Breast epithelium (tissue), 3 donors: Measurements from ENCODE around the gene AAMP.
A peak's percentile ranks its signal among the peaks of the same experiment; 100 is the strongest.

Source experiments
- POLR2AphosphoS5 ChIP-seq, 3 donors: sonication (generic); formaldehyde crosslinking; IDR thresholded peaks; one replicate each; pipeline ENCODE4 v1.6.1; 2017; ENCODE audit warnings: antibody characterized with exemption in 3 of 3
- TF ChIP-seq, protein P1 (sequence below), 3 donors: fragments of 450-650 bp; IDR thresholded peaks; one replicate each; pipeline ENCODE4 v1.5.1; 2016 to 2017; ENCODE audit warnings: antibody characterized with exemption in 3 of 3, mild to moderate bottlenecking in 3 of 3, moderate library complexity in 3 of 3

GRCh38 chr2:218269900-218270720 is at the start of gene AAMP, which contains the start of gene PNKD:
- TF ChIP-seq, protein P1, sequence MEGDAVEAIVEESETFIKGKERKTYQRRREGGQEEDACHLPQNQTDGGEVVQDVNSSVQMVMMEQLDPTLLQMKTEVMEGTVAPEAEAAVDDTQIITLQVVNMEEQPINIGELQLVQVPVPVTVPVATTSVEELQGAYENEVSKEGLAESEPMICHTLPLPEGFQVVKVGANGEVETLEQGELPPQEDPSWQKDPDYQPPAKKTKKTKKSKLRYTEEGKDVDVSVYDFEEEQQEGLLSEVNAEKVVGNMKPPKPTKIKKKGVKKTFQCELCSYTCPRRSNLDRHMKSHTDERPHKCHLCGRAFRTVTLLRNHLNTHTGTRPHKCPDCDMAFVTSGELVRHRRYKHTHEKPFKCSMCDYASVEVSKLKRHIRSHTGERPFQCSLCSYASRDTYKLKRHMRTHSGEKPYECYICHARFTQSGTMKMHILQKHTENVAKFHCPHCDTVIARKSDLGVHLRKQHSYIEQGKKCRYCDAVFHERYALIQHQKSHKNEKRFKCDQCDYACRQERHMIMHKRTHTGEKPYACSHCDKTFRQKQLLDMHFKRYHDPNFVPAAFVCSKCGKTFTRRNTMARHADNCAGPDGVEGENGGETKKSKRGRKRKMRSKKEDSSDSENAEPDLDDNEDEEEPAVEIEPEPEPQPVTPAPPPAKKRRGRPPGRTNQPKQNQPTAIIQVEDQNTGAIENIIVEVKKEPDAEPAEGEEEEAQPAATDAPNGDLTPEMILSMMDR (IDR thresholded peaks at IDR 0.05) = peak; percentile 14 to 19 (median 17)
- peak in 2 of 3 donors; percentile 81 to 84 for TF ChIP-seq POLR2AphosphoS5 (IDR thresholded peaks at IDR 0.05)
